NCI-H1048 (cell line): ENCODE measurements around the gene RAC2.
"Not testable (repeated sequence)": the region's sequence is repeated elsewhere in the genome, so short reads cannot be mapped to it uniquely, and the experiment has no call there.

ENCODE experiments used
- DNase-seq: peaks from one replicate; lab custom pipeline; 2025; lab: John Stamatoyannopoulos, UW

Gene RAC2

GRCh38 chr22:37255558-37256006 lies 11.5 kb upstream of the RAC2 start:
- no peak for DNase-seq

GRCh38 chr22:37254867-37255233 lies 10.8 kb upstream of the RAC2 start:
- no peak for DNase-seq

DNA sequence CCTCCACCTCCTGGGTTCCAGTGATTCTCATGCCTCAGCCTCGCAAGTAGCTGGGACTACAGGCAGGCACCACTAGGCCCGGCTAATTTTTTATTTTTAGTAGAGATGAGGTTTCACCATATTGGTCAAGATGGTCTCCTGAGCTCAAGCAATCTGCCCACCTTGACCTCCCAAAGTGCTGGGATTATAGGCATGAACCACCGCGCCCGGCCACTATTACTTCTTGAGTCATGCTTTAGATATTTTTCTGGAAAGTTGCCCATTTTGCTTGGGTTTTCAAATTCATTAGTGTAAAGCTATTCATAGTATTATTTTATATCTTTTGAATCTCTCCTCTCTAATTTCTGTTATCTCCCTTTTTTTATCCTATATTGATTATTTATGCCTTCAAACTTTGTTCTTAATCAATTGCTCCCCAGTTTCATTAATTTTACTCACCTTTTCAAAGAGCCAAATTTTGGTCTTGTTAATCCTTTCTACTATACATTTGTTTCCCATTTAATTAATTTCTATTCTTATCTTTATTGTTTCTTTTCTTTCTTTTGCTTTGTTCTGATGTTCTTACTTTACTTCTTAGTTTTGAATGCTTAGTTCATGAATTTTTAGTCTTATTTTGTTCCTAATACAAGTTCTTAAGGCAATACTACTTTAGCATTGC lies 10.3 kb upstream of the RAC2 start:
- no peak for DNase-seq

DNA sequence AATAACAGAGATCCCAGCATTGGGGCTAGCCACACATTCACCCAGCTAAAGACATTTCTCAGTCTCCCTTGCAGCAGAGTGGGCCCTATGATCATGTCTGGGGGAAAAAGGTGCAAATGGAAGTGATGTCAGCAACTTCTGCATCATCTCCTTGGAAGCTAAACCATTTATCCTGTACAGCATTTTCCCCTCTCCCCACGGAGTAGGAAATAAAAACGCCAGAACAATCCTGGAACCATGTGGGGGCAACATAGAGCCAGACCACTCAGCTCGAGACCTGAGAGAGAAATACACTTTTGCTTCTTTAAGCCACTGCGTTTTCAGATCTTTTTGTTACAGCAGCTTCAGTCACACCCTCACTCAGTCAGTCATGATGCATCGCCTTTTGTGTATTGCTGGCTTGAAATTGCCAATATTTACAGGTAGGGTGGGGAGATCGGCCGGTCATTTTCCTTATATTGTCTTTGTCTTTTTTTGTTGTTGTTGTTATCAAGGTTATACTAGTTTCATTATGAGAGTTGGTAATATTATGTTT lies 9.1 kb upstream of the RAC2 start:
- no peak for DNase-seq

- not testable (repeated sequence) for DNase-seq
These were observed 7.8 kb upstream of the RAC2 start for GRCh38 chr22:37251836-37252235.

DNA sequence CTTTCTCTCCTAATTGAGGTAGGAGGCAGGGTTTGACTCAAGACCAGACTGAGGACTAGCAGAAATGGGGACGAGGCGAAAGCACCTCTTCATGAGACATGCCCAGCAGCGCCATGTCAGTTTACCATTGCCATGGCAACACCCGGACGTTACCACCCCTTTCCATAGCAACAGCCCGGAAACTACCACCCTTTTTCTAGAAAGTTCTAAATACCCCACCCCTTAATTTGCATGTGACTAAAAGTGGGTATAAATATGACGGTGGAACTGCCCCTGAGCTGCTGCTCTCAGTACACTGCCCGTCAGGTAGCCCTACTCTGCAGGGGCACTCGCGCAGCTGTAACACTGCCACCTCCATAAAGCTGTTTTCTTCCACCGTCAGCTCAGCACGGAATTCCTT lies 5.9 kb upstream of the RAC2 start:
- DNase-seq = no peak

- DNase-seq = no peak
These were observed 4.2 kb upstream of the RAC2 start for GRCh38 chr22:37248251-37248650.

- DNase-seq = no peak
These were observed 1.7 kb upstream of the RAC2 start for GRCh38 chr22:37245740-37246139.

DNA sequence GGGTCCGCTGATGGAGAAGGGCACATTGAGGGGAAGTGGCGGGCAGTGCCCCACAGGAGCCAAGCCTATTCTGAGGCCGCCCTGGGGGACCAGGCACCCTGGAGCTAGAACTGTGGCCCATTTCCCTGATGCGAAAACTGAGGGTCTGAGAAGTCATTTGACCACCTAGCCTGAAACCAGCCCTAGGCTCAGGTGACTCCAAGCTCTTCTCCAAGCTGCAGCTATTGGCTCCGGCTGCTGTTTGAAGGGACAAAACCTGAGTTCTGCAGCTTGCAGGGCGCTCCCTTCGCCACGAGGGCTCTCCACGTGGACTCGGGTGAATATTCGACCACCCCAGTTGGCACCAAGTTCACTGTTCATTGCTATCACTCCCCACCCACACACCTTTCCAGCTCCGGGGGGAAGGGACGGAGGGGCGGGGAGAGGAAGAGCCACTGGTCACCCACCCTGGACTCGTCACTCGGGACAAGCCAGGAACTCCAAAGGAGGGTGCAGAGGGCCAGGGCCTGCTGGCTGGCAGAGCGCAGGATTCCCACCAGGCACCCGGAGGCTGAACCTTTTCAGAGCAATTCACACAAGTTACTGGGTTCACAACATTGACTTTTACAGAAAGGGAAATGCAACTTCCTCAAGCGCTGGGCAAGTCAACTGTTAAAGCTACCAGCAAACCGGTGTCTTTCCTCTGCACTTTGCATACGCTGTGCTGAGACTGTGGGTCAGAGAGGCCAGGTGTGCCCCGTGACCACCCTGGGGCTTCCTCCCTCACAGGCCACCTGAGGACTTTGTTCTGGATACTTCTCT lies 1.1 kb upstream of the RAC2 start:
- DNase-seq = no peak

DNA sequence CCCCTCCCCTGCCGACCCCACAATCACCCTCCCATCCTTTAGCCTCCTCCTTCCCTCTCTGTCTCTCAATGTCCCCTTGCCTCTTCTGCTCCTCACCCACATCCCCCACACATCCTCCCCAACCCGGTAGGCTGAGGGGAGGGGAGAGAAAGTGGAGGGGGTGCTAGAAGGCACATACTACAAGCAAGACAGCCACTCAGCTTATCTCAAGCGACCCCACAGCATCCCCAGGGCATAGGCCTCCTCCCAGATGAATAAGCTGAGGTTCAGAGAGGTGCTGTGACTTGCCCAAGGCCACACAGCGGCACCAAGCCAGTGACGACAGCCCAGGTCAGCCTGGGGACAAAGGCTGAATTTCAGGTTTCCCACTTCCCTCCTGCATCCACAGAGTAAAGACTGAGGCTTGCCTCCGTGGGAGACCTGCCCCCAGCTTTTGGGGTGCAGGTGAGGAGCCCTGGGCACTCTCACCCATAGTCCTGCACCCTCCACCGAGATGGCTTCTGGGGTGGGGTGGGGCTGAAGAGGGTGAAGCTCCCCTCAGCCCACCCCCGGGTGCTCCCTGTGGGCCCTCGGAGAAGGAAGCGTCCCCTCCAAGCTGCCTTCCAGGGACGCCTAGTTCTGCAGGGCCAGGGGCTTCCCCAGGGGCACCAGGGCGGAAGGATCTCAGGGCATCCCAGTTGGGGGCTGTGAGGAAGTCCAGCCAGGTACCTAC lies 511 bp downstream of the RAC2 start:
- DNase-seq = no peak

DNA sequence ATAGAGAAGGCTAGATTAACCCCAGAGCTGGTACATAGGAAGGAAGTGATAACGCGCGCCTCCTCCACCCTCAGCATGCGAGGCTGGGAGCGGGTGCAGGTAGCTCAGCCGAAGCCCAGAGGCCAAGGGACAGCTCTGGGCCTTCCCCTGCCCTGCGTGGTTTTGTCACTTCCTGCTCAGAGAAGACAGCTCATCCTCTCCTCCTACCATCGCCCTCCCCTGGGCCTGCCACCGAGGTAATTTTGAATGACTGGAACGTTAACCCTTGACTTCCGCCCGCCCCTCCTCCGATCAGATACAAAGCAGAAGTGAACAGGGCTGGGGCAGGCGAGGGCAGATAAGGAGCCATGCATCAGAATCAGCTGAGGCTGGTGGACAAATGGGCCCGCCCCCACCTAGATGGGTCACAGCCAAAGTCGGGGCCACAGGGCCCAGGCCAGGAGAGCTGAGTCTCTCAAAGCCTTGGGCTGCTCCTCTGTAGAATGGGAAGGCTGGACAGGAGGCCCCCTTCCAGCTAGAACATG lies 1.6 kb downstream of the RAC2 start:
- DNase-seq = no peak

GRCh38 chr22:37241351-37242142 lies 2.5 kb downstream of the RAC2 start:
- no peak for DNase-seq

DNA sequence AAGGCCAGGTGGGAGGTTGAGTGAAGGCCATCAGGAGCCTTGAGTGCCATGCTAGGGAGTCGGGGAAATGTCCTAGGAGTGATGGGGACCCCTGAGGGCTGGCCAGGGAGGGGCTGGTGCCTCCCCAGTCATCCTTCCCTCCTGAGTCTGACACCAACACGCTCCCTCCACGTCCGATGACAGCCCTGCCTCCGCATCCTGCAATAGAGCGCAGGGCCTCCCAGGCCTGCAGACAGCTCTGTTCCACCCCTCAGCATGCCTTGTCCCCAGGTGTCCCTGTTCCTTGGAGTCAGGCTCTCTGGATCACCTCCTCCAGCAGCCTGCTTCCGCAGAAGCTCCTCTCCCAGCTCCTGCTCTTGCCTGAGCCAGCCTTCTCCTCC lies 3.1 kb downstream of the RAC2 start:
- DNase-seq = no peak

GRCh38 chr22:37240240-37240940 lies 3.7 kb downstream of the RAC2 start:
- DNase-seq = no peak

DNA sequence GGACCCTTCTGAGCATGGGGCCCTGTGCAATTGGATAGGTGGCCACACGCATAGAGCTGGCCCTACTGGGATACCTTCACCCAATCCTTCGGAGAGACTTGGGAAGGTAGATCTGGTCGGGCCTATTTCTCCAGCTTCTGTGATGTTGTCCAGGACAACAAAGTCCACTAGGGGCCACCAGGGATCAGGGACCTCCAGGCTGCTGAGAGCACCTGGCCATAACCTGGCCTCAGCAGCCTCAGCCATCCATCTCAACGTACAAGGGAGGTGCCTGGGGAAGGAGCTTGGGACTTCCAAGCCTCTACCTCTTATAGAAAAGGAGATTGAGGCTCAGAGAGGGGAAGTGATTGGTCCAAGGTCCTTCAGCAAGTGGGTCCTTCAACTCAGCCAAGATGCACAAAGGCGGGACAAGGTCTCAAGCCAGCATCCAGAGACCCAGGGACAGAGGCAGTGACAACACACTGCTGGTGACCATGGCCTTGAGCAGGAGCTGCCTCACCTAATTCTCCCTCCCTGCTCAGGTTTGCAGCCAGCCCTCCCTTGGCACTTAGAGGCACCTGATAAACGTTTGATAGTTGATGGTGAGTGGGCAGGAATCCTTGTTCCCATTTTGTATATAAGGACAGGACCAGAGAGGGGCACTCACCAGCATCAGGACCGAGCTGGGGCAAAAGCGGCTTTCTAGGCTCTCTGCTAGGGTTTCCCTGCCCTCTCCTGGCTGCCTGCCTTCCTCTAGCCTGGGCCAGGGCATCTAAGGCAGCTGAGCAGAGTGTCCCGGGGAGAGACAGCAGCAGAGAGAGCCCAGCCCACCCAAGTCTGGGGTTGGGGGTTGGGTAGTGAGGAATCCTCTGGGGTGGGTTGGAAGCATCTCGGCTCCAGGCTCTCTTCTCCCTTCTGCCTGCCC lies 4.5 kb downstream of the RAC2 start:
- DNase-seq = no peak

DNA sequence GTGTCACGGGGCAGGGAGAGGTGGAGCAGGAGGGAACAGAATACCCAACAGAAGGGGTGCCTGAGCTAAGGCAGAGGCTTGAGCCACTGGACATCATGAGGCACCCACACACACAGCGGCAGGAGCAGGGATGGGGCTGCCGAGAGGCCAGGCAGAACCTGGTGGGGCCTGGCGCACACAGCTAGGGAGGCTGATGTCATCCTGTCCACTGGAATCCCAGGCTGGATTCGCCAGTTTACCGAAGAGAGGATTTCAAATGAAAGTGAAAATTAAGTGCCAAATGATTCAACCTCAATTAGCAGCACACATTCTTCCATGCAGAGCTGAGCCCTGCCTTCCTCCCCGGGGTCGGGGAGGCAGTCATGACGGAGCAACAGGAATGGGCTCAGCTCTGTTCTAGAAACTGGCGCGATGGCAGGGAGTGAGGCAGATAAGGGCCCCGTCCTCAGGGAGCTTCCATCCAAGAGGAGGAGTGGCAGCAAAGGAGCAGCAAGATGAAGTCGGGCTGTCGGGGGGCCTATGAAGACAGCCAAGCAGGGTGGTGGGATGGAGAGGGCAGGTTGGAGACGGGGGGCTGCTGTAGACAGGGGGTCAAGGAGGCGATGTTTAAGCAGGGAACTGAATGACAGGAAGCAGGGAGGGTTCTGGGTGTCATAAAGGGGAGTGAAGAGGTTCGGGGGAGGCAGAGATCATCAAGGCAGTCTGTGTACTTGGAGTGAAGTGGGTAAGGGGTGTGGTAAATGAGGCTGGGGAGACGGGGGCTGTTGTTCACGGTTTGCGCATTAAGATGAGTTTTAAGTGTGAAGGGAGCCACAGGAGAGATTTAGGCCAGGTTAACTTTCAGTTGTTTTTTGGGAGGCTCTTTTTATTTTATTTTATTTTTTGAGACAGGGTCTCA lies 6.4 kb downstream of the RAC2 start:
- no peak for DNase-seq

GRCh38 chr22:37235897-37236607 lies 8.0 kb downstream of the RAC2 start:
- DNase-seq = no peak
